22Rv1 (cell line): ENCODE results near the gene ITCH.

Experiments used
- H3K27ac ChIP-seq: fragments of 450-650 bp; 2 replicates; pipeline ENCODE4 v1.5.1; 2017
- ZFX ChIP-seq: fragments of 450-650 bp; IDR thresholded peaks from 2 replicates; pipeline ENCODE4 v1.6.1; 2017; ENCODE audit warnings: antibody characterized with exemption, borderline replicate concordance
- TF ChIP-seq, protein P1 (sequence below): fragments of 450-650 bp; IDR thresholded peaks from 2 replicates; pipeline ENCODE4 v1.5.1; 2017; ENCODE audit warnings: mild to moderate bottlenecking

Gene ITCH

DNA sequence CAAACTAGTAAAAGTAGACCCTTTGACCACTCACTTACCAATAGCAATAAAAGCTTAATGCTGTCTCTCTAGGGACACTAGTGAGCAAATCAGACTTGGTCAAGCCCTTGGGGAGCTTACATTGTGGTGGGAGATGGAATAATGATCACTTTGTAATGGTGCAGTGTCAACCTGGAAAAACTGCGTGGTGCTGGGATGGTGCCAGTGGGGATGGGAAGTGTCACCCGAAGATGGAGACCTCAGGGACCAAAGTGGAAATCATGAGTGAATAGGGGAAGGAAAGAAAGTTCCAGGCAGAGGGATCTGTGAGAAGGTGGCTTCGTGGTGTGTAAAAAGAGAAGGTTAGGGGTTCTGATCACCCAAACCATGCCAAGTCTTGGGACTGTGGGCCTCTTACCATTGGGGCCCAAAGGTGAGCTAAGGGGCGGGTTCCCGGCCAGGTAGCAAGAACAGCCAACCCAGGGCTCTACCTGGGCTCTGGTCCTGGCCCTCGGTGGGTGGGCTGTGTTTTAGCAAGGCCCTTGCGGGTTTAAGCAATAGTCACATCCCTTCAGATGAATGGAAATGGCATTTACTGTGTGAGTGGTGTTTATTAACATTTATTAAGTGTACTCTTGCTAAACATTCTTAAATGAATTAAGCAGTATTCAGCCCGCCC lies 168.7 kb downstream of the ITCH start:
- no peak overlapping the region for H3K27ac ChIP-seq
- no peak for TF ChIP-seq ZFX
- TF ChIP-seq, protein P1, sequence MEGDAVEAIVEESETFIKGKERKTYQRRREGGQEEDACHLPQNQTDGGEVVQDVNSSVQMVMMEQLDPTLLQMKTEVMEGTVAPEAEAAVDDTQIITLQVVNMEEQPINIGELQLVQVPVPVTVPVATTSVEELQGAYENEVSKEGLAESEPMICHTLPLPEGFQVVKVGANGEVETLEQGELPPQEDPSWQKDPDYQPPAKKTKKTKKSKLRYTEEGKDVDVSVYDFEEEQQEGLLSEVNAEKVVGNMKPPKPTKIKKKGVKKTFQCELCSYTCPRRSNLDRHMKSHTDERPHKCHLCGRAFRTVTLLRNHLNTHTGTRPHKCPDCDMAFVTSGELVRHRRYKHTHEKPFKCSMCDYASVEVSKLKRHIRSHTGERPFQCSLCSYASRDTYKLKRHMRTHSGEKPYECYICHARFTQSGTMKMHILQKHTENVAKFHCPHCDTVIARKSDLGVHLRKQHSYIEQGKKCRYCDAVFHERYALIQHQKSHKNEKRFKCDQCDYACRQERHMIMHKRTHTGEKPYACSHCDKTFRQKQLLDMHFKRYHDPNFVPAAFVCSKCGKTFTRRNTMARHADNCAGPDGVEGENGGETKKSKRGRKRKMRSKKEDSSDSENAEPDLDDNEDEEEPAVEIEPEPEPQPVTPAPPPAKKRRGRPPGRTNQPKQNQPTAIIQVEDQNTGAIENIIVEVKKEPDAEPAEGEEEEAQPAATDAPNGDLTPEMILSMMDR, result no peak

DNA sequence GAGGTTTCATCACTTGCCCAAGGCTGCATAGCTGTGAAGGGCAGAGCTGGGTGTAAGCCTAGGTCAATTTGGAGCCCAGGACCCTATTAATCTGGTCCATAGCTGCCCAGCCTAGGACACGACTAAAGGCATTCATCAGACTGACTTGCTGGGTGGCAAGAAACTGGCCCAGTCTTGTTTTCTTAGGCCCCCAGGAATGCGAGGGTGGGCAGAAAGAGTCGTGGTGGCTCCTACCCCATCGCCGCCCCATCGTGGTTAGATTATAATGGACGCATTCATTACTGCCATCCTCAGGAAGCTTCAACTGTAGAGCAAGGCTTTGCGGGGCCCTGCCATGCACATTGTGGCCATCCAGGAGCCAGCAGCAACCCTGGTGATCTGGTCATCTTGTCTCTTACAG lies 169.2 kb downstream of the ITCH start:
- H3K27ac ChIP-seq, result no peak overlapping the region
- no peak for TF ChIP-seq ZFX
- TF ChIP-seq, protein P1, result no peak

DNA sequence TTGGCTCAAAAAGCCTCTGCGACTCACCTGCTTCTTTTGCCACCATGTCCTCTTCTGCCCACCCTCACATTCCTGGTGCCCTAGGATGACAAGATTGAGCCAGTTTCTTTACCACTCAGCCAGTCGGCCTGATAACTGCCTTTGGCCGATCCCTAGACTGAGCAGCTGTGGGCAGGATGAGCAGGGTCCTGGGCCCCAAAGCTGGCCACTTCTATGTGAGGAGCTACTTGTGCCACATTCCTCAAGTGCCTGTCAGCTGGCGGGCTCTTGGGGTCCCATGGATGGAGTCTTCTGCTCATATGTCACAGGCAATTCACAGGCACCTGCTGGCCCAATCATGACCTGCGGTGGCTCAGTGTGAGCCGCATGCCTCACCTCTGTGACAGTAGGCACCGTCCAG lies 169.7 kb downstream of the ITCH start:
- TF ChIP-seq ZFX, result no peak
- TF ChIP-seq, protein P1, result no peak

DNA sequence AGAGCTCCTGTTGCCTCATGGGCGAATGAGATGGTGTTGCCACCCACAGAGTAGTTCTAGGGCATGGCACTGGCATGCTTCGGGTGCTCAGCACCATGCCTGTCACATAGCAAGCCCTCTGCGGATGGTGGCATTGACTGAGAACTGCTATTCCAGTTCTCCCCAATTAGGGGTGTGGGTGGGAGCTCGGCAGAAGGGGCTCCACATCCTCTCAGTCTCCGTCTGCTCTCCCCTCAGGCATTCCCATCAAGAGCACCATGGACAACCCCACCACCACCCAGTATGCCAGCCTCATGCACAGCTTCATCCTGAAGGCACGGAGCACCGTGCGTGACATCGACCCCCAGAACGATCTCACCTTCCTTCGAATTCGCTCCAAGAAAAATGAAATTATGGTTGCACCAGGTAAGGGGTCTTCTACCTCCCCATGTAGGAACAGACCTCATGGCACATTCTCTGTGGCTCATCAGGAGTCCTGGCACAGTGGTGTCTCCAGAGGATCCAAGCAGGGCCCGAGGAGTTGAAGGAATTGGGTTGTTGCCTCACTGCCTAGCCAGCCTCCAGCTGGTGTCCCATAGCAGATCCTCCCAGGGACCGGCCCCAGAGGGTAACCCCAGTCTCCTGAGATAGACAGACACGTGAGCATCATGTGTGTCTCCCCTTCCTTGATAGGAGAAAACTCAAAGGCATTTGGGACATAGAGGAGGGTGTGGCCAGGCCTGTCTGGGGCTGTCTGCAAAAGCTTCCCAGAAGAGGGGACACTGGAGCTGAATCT lies 171.5 kb downstream of the ITCH start:
- H3K27ac ChIP-seq, result no peak overlapping the region
- TF ChIP-seq, protein P1, result no peak
- TF ChIP-seq ZFX, result no peak

More for the DNA sequence above, 169.7 kb downstream of the ITCH start:
- no peak overlapping the region for H3K27ac ChIP-seq

DNA sequence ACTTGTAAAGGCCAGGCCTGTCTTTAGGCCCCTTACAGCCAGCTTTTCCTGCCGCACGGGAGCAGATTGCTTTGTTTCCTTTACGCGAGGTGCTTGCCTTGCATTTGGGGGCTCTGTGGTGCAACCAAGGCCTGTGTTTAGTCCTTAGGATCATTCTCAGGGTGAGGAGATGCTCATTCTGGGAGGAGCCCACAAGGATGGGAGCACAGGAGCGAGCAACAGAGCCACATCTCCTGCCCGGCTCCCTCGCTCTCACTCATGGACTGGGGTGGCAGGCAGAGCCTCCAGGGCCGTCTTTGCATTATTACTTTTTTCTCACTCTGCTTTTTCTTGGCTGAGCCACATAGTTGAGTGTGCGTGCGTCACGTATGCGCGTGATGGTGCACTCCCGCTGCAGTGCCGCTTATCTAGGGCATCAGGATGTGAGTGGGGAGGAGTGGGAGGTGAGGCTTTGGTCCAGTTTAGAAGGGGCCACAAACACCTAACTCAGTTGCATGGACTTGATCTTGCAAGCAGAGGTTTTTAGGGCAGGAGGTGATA lies 172.3 kb downstream of the ITCH start:
- TF ChIP-seq ZFX, result no peak
- TF ChIP-seq, protein P1, result no peak
- no peak overlapping the region for H3K27ac ChIP-seq

DNA sequence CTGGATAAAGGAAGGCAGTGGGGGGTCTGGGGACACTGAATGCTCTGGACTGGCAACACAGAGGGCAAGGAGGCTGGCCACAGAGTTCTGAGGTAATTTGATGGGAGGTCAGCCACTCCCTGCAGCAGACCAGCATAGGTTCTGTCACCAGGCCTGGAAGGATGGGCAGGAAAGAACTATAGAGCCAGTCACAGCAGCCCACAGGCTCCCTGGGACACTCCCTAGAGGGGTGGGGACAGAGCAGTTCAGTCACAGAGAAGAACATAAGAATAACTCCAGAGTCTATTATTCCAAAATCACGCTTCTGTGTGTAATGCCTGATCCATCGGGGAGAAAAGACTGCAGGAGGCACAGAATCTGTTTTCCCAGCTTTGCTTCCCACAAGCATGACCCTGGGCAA lies 172.8 kb downstream of the ITCH start:
- no peak overlapping the region for H3K27ac ChIP-seq
- no peak for TF ChIP-seq ZFX
- TF ChIP-seq, protein P1, result no peak
